Adrenal gland (tissue), 12 donors: Measurements from ENCODE around the gene EXOC4. TPM values are rescaled to one million over a fixed set of nuclear protein-coding genes. Genes with fewer than 3 reads are reported as not detected.

ENCODE experiments used
- DNase-seq, 7 donors: peaks; one replicate each; pipeline ENCODE4 v3.0.0-alpha.2; 2019 to 2020
- H3K27ac ChIP-seq, 5 donors: fragments of 200-600 bp; sonication (generic) in 4 of 5; 1 replicate in 3 of 5; 2 replicates in 2 of 5; pipeline versions ENCODE4 v1.5.1 to v1.8.0; 2016 to 2020; ENCODE audit warnings: mild to moderate bottlenecking in 1 of 5
- H3K27me3 ChIP-seq: fragments of 200-600 bp; 2 replicates; pipeline ENCODE4 v1.8.0; 2021
- H3K36me3 ChIP-seq, 2 donors: fragments of 200-600 bp; replicated peaks in 1 of 2; 1 replicate in 1 of 2; 2 replicates in 1 of 2; pipeline versions ENCODE4 v1.5.1 to v1.8.0; 2018 to 2022
- H3K4me1 ChIP-seq, 2 donors: fragments of 200-600 bp; replicated peaks in 1 of 2; 1 replicate in 1 of 2; 2 replicates in 1 of 2; pipeline versions ENCODE4 v1.5.1 to v1.8.0; 2018 to 2021
- H3K4me3 ChIP-seq, 4 donors: fragments of 200-600 bp; sonication (generic) in 3 of 4; one replicate each; pipeline ENCODE4 v1.5.1; 2016 to 2018
- H3K9me3 ChIP-seq, 3 donors: fragments of 200-600 bp; sonication (generic) in 1 of 3; replicated peaks in 1 of 3; 1 replicate in 2 of 3; 2 replicates in 1 of 3; pipeline versions ENCODE4 v1.5.1 to v1.8.0; 2016 to 2021
- CTCF ChIP-seq, 6 experiments: fragments of 450-650 bp in 4 of 6; fragments of 200-600 bp in 2 of 6; sonication (generic) in 1 of 6; IDR thresholded peaks; 1 replicate in 5 of 6; 2 replicates in 1 of 6; pipeline versions ENCODE4 v1.5.1 to v1.8.0; 2016 to 2021; ENCODE audit warnings: antibody characterized with exemption in 6 of 6, mild to moderate bottlenecking in 2 of 6, moderate library complexity in 1 of 6
- POLR2A ChIP-seq, 2 donors: fragments of 450-650 bp; IDR thresholded peaks; one replicate each; pipeline ENCODE4 v1.6.1; 2017; ENCODE audit warnings: antibody characterized with exemption in 2 of 2, mild to moderate bottlenecking in 2 of 2, moderate library complexity in 1 of 2
- whole genome bisulfite sequencing, 4 donors: extraction: QIAGEN DNeasy Blood & Tissue Kit in 2 of 4; methylation state at CpG; one replicate each; pipeline versions ENCODE4 v1.1.5 to v1.1.7; 2013 to 2017; 5-methylcytosine and 5-hydroxymethylcytosine counted together
- intact Hi-C, 2 donors: fragments of 100-400 bp; cut with DNase I; formaldehyde crosslinking; loops; one replicate each; pipeline versions ENCODE4 v1.14.1 to v1.15.0; 2022 to 2023
- polyA plus RNA-seq, 3 donors: library from polyadenylated mRNA; stranded (reverse); fragments of 200-250 nt in 2 of 3; fragments of 350-450 nt in 1 of 3; fragmentation: Illumina TruSeq in 1 of 3; extraction: RNeasy Lipid Tissue Mini Kit (QIAGEN cat#74804) in 1 of 3; gene quantifications; one replicate each; pipeline ENCODE4 v1.2.3, GENCODE V29; 2013 to 2014
- total RNA-seq, 9 donors: library from RNA; depleted of rRNA in 4 of 9; stranded (reverse); fragments of >200 nt in 4 of 9; fragments of 120-200 nt in 1 of 9; fragmentation: NEBNext Ultra II Directional in 1 of 9; extraction: Animal tissue kit (Norgen Biotek cat#: 25700) in 1 of 9; gene quantifications; one replicate each; pipeline versions ENCODE4 v1.1.0 to v1.2.4, GENCODE V29; 2013 to 2023
- donor health status: healthy with polysubstance abuse.
- donor health status: Bipolar disorder and iron deficiency.
- donor health status: DM: yes; HTN: yes; CAD: no.
- donor health status: DM: no; HTN: no; CAD: no.
- donor health status: DM: no; HTN: no; CAD: no.
- donor health status: DM: yes; HTN: yes; CAD: no.

The EXOC4 gene
- total and polyA plus RNA-seq, 12 donors, result 12.5 to 93.8 (median 67.4) TPM

GRCh38 chr7:133520248-133520647 is 267.4 kb downstream of the EXOC4 start:
- TF ChIP-seq POLR2A (IDR thresholded peaks at IDR 0.05), result no peak
- no peak for TF ChIP-seq CTCF (IDR thresholded peaks at IDR 0.05)

GRCh38 chr7:133522501-133522900 is 269.6 kb downstream of the EXOC4 start:
- no peak for DNase-seq
- Histone ChIP-seq H3K4me3 (no peak overlapping the region), H3K9me3 (no peaks in the 10 kb centered on the region), H3K36me3 (no peaks in the 10 kb centered on the region), H3K27me3 (no peaks in the 10 kb centered on the region), H3K4me1 (no peaks in the 10 kb centered on the region), H3K27ac (no peak overlapping the region)
- intact Hi-C loops, result no loop called here
- whole genome bisulfite sequencing, 4 donors, result 96 to 99% (median 97%) methylated on average over 2 of the region's 2 CpGs
- TF ChIP-seq POLR2A (IDR thresholded peaks at IDR 0.05) (no peak), CTCF (IDR thresholded peaks at IDR 0.05) (no peak)

More at GRCh38 chr7:133520248-133520647, 267.4 kb downstream of the EXOC4 start:
- Histone ChIP-seq H3K27me3 (no peaks in the 10 kb centered on the region), H3K4me1 (no peaks in the 10 kb centered on the region), H3K27ac (no peak overlapping the region), H3K9me3 (no peaks in the 10 kb centered on the region), H3K4me3 (no peak overlapping the region), H3K36me3 (no peaks in the 10 kb centered on the region)
- WGBS, 4 donors, result 90 to 98% (median 95%) methylated on average over 1 of the region's 1 CpG
- DNase-seq, result no peak
- intact Hi-C loops, result no loop called here

- H3K36me3 ChIP-seq, result no peaks in the 10 kb centered on the region
- no peak overlapping the region for H3K27ac ChIP-seq
- 88 to 93% (median 90%) methylated on average over 1 of the region's 1 CpG for whole genome bisulfite sequencing, 4 donors
- intact Hi-C loops, result no loop called here
- TF ChIP-seq CTCF (IDR thresholded peaks at IDR 0.05) (no peak), POLR2A (IDR thresholded peaks at IDR 0.05) (no peak)
- no peak overlapping the region for H3K4me3 ChIP-seq
- H3K4me1 ChIP-seq, result peaks cover 0 to 10% of the 10 kb centered on the region in 2 donors
- H3K9me3 ChIP-seq, result no peaks in the 10 kb centered on the region
- DNase-seq, result no peak
- H3K27me3 ChIP-seq, result no peaks in the 10 kb centered on the region
These were observed 275.9 kb downstream of the EXOC4 start for GRCh38 chr7:133528796-133529195.

- DNase-seq, result no peak
- WGBS, 4 donors, result 56 to 77% (median 68%) methylated on average over 4 of the region's 4 CpGs
- intact Hi-C loops, result no loop called here
These were observed 277.0 kb downstream of the EXOC4 start for GRCh38 chr7:133529861-133530260.

More at GRCh38 chr7:133529861-133530260, 277.0 kb downstream of the EXOC4 start:
- Histone ChIP-seq H3K9me3 (no peaks in the 10 kb centered on the region), H3K27ac (no peak overlapping the region), H3K27me3 (no peaks in the 10 kb centered on the region), H3K36me3 (no peaks in the 10 kb centered on the region), H3K4me1 (peaks cover 0 to 10% of the 10 kb centered on the region in 2 donors), H3K4me3 (no peak overlapping the region)
- TF ChIP-seq POLR2A (IDR thresholded peaks at IDR 0.05), result no peak
- no peak for TF ChIP-seq CTCF (IDR thresholded peaks at IDR 0.05)
